ENCODE data around the gene ANO9.
"Not testable (repeated sequence)": the region's sequence is repeated elsewhere in the genome, so short reads cannot be mapped to it uniquely, and the experiment has no call there.

ANO9 gene

GRCh38 chr11:432501-433100 is 9.2 kb downstream of the ANO9 start:
- no peak for DNase-seq

- no peak for DNase-seq
Observed at GRCh38 chr11:431921-432320, 9.9 kb downstream of the ANO9 start.

GRCh38 chr11:429931-430456 is 11.8 kb downstream of the ANO9 start:
- DNase-seq, result no peak

- DNase-seq, result no peak
Observed at GRCh38 chr11:429391-429790, 12.4 kb downstream of the ANO9 start.

- DNase-seq, result no peak
Observed at GRCh38 chr11:428295-428694, 13.5 kb downstream of the ANO9 start.

GRCh38 chr11:426851-427250 is 15.0 kb downstream of the ANO9 start:
- DNase-seq, result no peak

- DNase-seq, result no peak
Observed at GRCh38 chr11:425301-425700, 16.5 kb downstream of the ANO9 start.

GRCh38 chr11:424766-425165 is 17.0 kb downstream of the ANO9 start:
- DNase-seq, result not testable (repeated sequence)

GRCh38 chr11:424232-424631 is 17.6 kb downstream of the ANO9 start:
- DNase-seq, result no peak

- DNase-seq, result no peak
Observed at GRCh38 chr11:422249-422656, 19.6 kb downstream of the ANO9 start.

GRCh38 chr11:420911-421321 is 20.9 kb downstream of the ANO9 start:
- no peak for DNase-seq

- DNase-seq, result no peak
Observed at GRCh38 chr11:420054-420910, 21.5 kb downstream of the ANO9 start.

- no peak for DNase-seq
Observed at GRCh38 chr11:419248-420005, 22.4 kb downstream of the ANO9 start.

GRCh38 chr11:418343-419247 is 23.2 kb downstream of the ANO9 start:
- no peak for DNase-seq

GRCh38 chr11:417652-418342 is 24.0 kb downstream of the ANO9 start:
- DNase-seq, result no peak

- DNase-seq, result no peak
Observed at GRCh38 chr11:416757-417621, 24.8 kb downstream of the ANO9 start.

GRCh38 chr11:416051-416756 is 25.6 kb downstream of the ANO9 start:
- DNase-seq, result no peak

- no peak for DNase-seq
Observed at GRCh38 chr11:415640-416041, 26.2 kb downstream of the ANO9 start.

- no peak for DNase-seq
Observed at GRCh38 chr11:414318-414857, 27.4 kb downstream of the ANO9 start.
